WTC11 (cell line): Measurements from ENCODE around the gene GNAI3. TPM values are rescaled to one million over a fixed set of nuclear protein-coding genes. Genes with fewer than 3 reads are reported as not detected.

Experiments used
- ATAC-seq: fragments of 200-7000 bp; cut with Tn5 transposase; 2 replicates; pipeline ENCODE4 v1.10.0; 2021; ENCODE audit warnings: mild to moderate bottlenecking, moderate library complexity
- CTCF ChIA-PET: fragments of 300-600 bp; sonication (Branson Sonifier 250); formaldehyde crosslinking; loops from one replicate; lab custom pipeline; 2021; ENCODE audit warnings: antibody characterized with exemption; lab: Charles Lee
- POLR2A ChIA-PET: fragments of 350-600 bp; sonication (Branson Sonifier 250); formaldehyde crosslinking; loops from one replicate; lab custom pipeline; 2021; ENCODE audit warnings: antibody characterized with exemption; lab: Charles Lee
- DNase-seq: peaks from one replicate; pipeline ENCODE4 v3.0.0; 2021; ENCODE audit warnings: low spot score
- H3K27ac Mint-ChIP-seq: 2 replicates; pipeline ENCODE4 v1.8.0; 2021; ENCODE audit warnings: mixed read lengths
- H3K27me3 Mint-ChIP-seq: 2 replicates; pipeline ENCODE4 v1.8.0; 2021; ENCODE audit warnings: low read depth, mild to moderate bottlenecking, moderate library complexity, mixed read lengths
- H3K36me3 Mint-ChIP-seq: 2 replicates; pipeline ENCODE4 v1.8.0; 2021; ENCODE audit warnings: mixed read lengths
- H3K4me1 Mint-ChIP-seq: 2 replicates; pipeline ENCODE4 v1.8.0; 2022; ENCODE audit warnings: mixed read lengths
- H3K4me3 Mint-ChIP-seq: 2 replicates; pipeline ENCODE4 v1.8.0; 2021; ENCODE audit warnings: mild to moderate bottlenecking, moderate library complexity, mixed read lengths
- H3K9me3 Mint-ChIP-seq: 2 replicates; pipeline ENCODE4 v1.8.0; 2021; ENCODE audit warnings: mixed read lengths
- AR ChIP-seq: fragments of 250-450 bp; sonication (Bioruptor Pico); IDR thresholded peaks from 2 replicates; pipeline ENCODE4 v1.9.0; 2021; ENCODE audit warnings: mild to moderate bottlenecking
- ATF3 ChIP-seq: sonication (generic); formaldehyde crosslinking; conservative IDR thresholded peaks from 2 replicates; pipeline ENCODE4 v1.8.1; 2022; ENCODE audit warnings: mild to moderate bottlenecking, missing genetic modification reagents
- E2F5 ChIP-seq: sonication (generic); formaldehyde crosslinking; IDR thresholded peaks from 2 replicates; pipeline ENCODE4 v1.8.1; 2022; ENCODE audit warnings: mild to moderate bottlenecking, moderate library complexity, missing genetic modification reagents
- ELF4 ChIP-seq: sonication (generic); formaldehyde crosslinking; IDR thresholded peaks from 2 replicates; pipeline ENCODE4 v1.8.1; 2022; ENCODE audit warnings: low read depth, mild to moderate bottlenecking, moderate library complexity, missing genetic modification reagents
- EMX1 ChIP-seq: fragments of 250-450 bp; sonication (Bioruptor Pico); IDR thresholded peaks from 2 replicates; pipeline ENCODE4 v1.8.0; 2021; ENCODE audit warnings: mild to moderate bottlenecking
- ETV6 ChIP-seq: sonication (generic); formaldehyde crosslinking; IDR thresholded peaks from 2 replicates; pipeline ENCODE4 v1.8.1; 2022; ENCODE audit warnings: mild to moderate bottlenecking, missing genetic modification reagents
- FOXJ3 ChIP-seq: sonication (generic); formaldehyde crosslinking; IDR thresholded peaks from 2 replicates; pipeline ENCODE4 v1.9.0; 2021; ENCODE audit warnings: missing genetic modification reagents, mild to moderate bottlenecking, borderline replicate concordance
- GRHL2 ChIP-seq: fragments of 250-450 bp; sonication (Bioruptor Pico); IDR thresholded peaks from 2 replicates; pipeline ENCODE4 v1.8.0; 2022; ENCODE audit warnings: mild to moderate bottlenecking, moderate library complexity; ENCODE audit not compliant: insufficient replicate concordance, severe bottlenecking
- MLX ChIP-seq: sonication (generic); formaldehyde crosslinking; IDR thresholded peaks from 2 replicates; pipeline ENCODE4 v1.8.1; 2023; ENCODE audit warnings: mild to moderate bottlenecking, missing genetic modification reagents, moderate library complexity
- MXD4 ChIP-seq: fragments of 250-450 bp; sonication (Bioruptor Pico); IDR thresholded peaks from 2 replicates; pipeline ENCODE4 v1.8.0; 2021; ENCODE audit warnings: mild to moderate bottlenecking, moderate library complexity, borderline replicate concordance
- NFATC4 ChIP-seq: fragments of 250-450 bp; sonication (Bioruptor Pico); IDR thresholded peaks from 2 replicates; pipeline ENCODE4 v1.9.0; 2021; ENCODE audit warnings: mild to moderate bottlenecking
- NR1H2 ChIP-seq: sonication (generic); formaldehyde crosslinking; IDR thresholded peaks from 2 replicates; pipeline ENCODE4 v1.9.0; 2021; ENCODE audit warnings: mild to moderate bottlenecking, moderate library complexity, missing genetic modification reagents
- SP1 ChIP-seq: sonication (generic); formaldehyde crosslinking; conservative IDR thresholded peaks from 2 replicates; pipeline ENCODE4 v1.8.1; 2022; ENCODE audit warnings: missing genetic modification reagents
- TCF7 ChIP-seq: sonication (generic); formaldehyde crosslinking; IDR thresholded peaks from 2 replicates; pipeline ENCODE4 v1.8.0; 2022; ENCODE audit warnings: mild to moderate bottlenecking, low read depth, missing genetic modification reagents, moderate library complexity
- TEAD1 ChIP-seq: sonication (generic); formaldehyde crosslinking; IDR thresholded peaks from 2 replicates; pipeline ENCODE4 v1.8.0; 2022; ENCODE audit warnings: mild to moderate bottlenecking, missing genetic modification reagents
- ZMAT4 ChIP-seq: fragments of 250-450 bp; sonication (Bioruptor Pico); IDR thresholded peaks from 2 replicates; pipeline ENCODE4 v1.9.0; 2021; ENCODE audit warnings: mild to moderate bottlenecking
- ZNF281 ChIP-seq: sonication (generic); formaldehyde crosslinking; IDR thresholded peaks from 2 replicates; pipeline ENCODE4 v1.8.0; 2023; ENCODE audit warnings: mild to moderate bottlenecking, missing genetic modification reagents
- ZNF416 ChIP-seq: fragments of 250-450 bp; sonication (Bioruptor Pico); IDR thresholded peaks from 2 replicates; pipeline ENCODE4 v1.9.0; 2021; ENCODE audit warnings: mild to moderate bottlenecking, inconsistent platforms
- ZNF671 ChIP-seq: fragments of 250-450 bp; sonication (Bioruptor Pico); IDR thresholded peaks from 2 replicates; pipeline ENCODE4 v1.8.0; 2021; ENCODE audit warnings: mild to moderate bottlenecking
- ZSCAN18 ChIP-seq: fragments of 250-450 bp; sonication (Bioruptor Pico); IDR thresholded peaks from 2 replicates; pipeline ENCODE4 v2.1.2; 2022; ENCODE audit warnings: mild to moderate bottlenecking, moderate library complexity
- total RNA-seq: library from RNA; stranded (reverse); gene quantifications from 3 replicates; pipeline ENCODE4 v1.2.3, GENCODE V29; 2021
- TF ChIP-seq, protein P1 (sequence below): fragments of 200-600 bp; IDR thresholded peaks from 2 replicates; pipeline ENCODE4 v1.8.0; 2022; ENCODE audit warnings: antibody characterized with exemption
- TF ChIP-seq, protein P2 (sequence below): fragments of 250-450 bp; sonication (Bioruptor Pico); IDR thresholded peaks from 2 replicates; pipeline ENCODE4 v1.8.0; 2021; ENCODE audit warnings: mild to moderate bottlenecking

Gene GNAI3
- total RNA-seq, 1 experiment from 2014 or later, result 7.2 TPM

GRCh38 chr1:109644670-109645069 is 96.3 kb downstream of the GNAI3 start (continued):
- no peak for TF ChIP-seq ZSCAN18 (CRISPR knock-in tag)
- TF ChIP-seq, protein P1, sequence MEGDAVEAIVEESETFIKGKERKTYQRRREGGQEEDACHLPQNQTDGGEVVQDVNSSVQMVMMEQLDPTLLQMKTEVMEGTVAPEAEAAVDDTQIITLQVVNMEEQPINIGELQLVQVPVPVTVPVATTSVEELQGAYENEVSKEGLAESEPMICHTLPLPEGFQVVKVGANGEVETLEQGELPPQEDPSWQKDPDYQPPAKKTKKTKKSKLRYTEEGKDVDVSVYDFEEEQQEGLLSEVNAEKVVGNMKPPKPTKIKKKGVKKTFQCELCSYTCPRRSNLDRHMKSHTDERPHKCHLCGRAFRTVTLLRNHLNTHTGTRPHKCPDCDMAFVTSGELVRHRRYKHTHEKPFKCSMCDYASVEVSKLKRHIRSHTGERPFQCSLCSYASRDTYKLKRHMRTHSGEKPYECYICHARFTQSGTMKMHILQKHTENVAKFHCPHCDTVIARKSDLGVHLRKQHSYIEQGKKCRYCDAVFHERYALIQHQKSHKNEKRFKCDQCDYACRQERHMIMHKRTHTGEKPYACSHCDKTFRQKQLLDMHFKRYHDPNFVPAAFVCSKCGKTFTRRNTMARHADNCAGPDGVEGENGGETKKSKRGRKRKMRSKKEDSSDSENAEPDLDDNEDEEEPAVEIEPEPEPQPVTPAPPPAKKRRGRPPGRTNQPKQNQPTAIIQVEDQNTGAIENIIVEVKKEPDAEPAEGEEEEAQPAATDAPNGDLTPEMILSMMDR, result no peak
- no peak for TF ChIP-seq ELF4 (CRISPR knock-in tag)
- TF ChIP-seq GRHL2, result no peak
- TF ChIP-seq NFATC4 (CRISPR knock-in tag), result no peak
- TF ChIP-seq ZNF281 (CRISPR knock-in tag), result no peak
- no peak for TF ChIP-seq MLX (CRISPR knock-in tag)
- no peak for TF ChIP-seq ETV6
- TF ChIP-seq MXD4 (CRISPR knock-in tag), result no peak
- TF ChIP-seq, protein P2, sequence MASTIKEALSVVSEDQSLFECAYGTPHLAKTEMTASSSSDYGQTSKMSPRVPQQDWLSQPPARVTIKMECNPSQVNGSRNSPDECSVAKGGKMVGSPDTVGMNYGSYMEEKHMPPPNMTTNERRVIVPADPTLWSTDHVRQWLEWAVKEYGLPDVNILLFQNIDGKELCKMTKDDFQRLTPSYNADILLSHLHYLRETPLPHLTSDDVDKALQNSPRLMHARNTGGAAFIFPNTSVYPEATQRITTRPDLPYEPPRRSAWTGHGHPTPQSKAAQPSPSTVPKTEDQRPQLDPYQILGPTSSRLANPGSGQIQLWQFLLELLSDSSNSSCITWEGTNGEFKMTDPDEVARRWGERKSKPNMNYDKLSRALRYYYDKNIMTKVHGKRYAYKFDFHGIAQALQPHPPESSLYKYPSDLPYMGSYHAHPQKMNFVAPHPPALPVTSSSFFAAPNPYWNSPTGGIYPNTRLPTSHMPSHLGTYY (CRISPR knock-in tag), result no peak
- no peak for TF ChIP-seq AR (CRISPR knock-in tag)

- H3K36me3 Mint-ChIP-seq, result no peaks in the 10 kb centered on the region
- no peak for DNase-seq
- no peak overlapping the region for H3K27ac Mint-ChIP-seq
- no peak overlapping the region for H3K4me3 Mint-ChIP-seq
- H3K27me3 Mint-ChIP-seq, result peaks cover 26% of the 10 kb centered on the region
- ATAC-seq, result no peak
- no peak for TF ChIP-seq SP1 (CRISPR knock-in tag)
- H3K9me3 Mint-ChIP-seq, result no peaks in the 10 kb centered on the region
- CTCF ChIA-PET, result interaction anchor here (0.7 to 5.0 kb wide), 9 partner anchors 9 to 335 kb away, joined by 3 to 65 read pairs (median 5); partner anchors contain the start of genes AHCYL1 and GNAI3
- POLR2A ChIA-PET, result interaction anchor here (0.9 kb wide), 1 partner anchor 140 kb away, joined by 3 read pairs; the partner anchor contains the start of gene AMIGO1
- H3K4me1 Mint-ChIP-seq, result no peaks in the 10 kb centered on the region; the same call in 1 of the 2 replicates
Observed at GRCh38 chr1:109649491-109649914, 101.1 kb downstream of the GNAI3 start.

- CTCF ChIA-PET, result interaction anchor here (0.6 to 5.0 kb wide), 10 partner anchors 10 to 334 kb away, joined by 3 to 65 read pairs (median 4); partner anchors contain the start of genes AHCYL1 and GNAI3
- TF ChIP-seq EMX1 (CRISPR knock-in tag), result no peak
- TF ChIP-seq E2F5 (CRISPR knock-in tag), result no peak
- no peak for TF ChIP-seq ZNF416 (CRISPR knock-in tag)
- no peak for TF ChIP-seq FOXJ3 (CRISPR knock-in tag)
- TF ChIP-seq ZNF671, result no peak
- TF ChIP-seq TCF7 (CRISPR knock-in tag), result no peak
- TF ChIP-seq ATF3 (CRISPR knock-in tag), result no peak
- no peak for TF ChIP-seq NR1H2 (CRISPR knock-in tag)
- no peak for TF ChIP-seq TEAD1 (CRISPR knock-in tag)
- no peak for TF ChIP-seq ZMAT4 (CRISPR knock-in tag)
Observed at GRCh38 chr1:109650609-109651008, 102.2 kb downstream of the GNAI3 start.

More at GRCh38 chr1:109650609-109651008, 102.2 kb downstream of the GNAI3 start:
- POLR2A ChIA-PET, result no interaction called here
- no peaks in the 10 kb centered on the region for H3K36me3 Mint-ChIP-seq
- H3K9me3 Mint-ChIP-seq, result no peaks in the 10 kb centered on the region
- no peak overlapping the region for H3K27ac Mint-ChIP-seq
- DNase-seq (no peak), ATAC-seq (no peak)
- peaks cover 37% of the 10 kb centered on the region for H3K27me3 Mint-ChIP-seq
- H3K4me3 Mint-ChIP-seq, result no peak overlapping the region
- H3K4me1 Mint-ChIP-seq, result peaks cover 10% of the 10 kb centered on the region
